Esophagus squamous epithelium (tissue), 4 donors: ENCODE results near the gene SERPINF2.

Experiments
- POLR2A ChIP-seq, 4 donors: fragments of 450-650 bp; IDR thresholded peaks; one replicate each; pipeline ENCODE4 v1.6.1; 2017; ENCODE audit warnings: antibody characterized with exemption in 4 of 4, mild to moderate bottlenecking in 4 of 4, moderate library complexity in 3 of 4
- TF ChIP-seq, protein P1 (sequence below), 6 experiments: fragments of 450-650 bp in 4 of 6; fragments of 200-600 bp in 2 of 6; sonication (generic) in 2 of 6; IDR thresholded peaks; one replicate each; pipeline ENCODE4 v1.5.1; 2016 to 2019; ENCODE audit warnings: antibody characterized with exemption in 6 of 6, mild to moderate bottlenecking in 4 of 6, moderate library complexity in 4 of 6

DNA sequence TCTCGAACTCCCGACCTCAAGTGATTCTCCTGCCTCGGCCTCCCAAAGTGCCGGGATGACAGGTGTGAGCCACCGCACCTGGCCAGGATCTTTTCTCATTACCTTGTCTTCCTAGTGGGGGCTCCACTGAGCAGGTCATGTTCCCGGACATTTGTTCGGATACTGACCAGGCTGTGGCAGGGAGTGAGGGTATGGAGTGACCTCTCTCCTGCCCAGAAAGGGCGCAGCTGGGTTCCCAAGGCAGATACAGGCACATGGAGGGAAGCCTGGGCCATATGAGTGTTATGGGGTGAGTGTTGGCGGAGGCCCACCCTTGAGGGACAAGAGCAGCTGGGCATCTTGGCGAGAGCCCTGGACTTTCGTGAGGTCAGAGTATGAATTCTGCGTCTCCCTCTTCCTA lies 24.7 kb downstream of the SERPINF2 start:
- TF ChIP-seq, protein P1, sequence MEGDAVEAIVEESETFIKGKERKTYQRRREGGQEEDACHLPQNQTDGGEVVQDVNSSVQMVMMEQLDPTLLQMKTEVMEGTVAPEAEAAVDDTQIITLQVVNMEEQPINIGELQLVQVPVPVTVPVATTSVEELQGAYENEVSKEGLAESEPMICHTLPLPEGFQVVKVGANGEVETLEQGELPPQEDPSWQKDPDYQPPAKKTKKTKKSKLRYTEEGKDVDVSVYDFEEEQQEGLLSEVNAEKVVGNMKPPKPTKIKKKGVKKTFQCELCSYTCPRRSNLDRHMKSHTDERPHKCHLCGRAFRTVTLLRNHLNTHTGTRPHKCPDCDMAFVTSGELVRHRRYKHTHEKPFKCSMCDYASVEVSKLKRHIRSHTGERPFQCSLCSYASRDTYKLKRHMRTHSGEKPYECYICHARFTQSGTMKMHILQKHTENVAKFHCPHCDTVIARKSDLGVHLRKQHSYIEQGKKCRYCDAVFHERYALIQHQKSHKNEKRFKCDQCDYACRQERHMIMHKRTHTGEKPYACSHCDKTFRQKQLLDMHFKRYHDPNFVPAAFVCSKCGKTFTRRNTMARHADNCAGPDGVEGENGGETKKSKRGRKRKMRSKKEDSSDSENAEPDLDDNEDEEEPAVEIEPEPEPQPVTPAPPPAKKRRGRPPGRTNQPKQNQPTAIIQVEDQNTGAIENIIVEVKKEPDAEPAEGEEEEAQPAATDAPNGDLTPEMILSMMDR (IDR thresholded peaks at IDR 0.05), result no peak
- no peak for TF ChIP-seq POLR2A (IDR thresholded peaks at IDR 0.05)
